Panc1 (cell line): ENCODE data around the gene ZMYND10. TPM values are rescaled to one million over a fixed set of nuclear protein-coding genes. Genes with fewer than 3 reads are reported as not detected.

Experiments
- ATAC-seq: fragments of 200-7000 bp; cut with Tn5 transposase; 2 replicates; pipeline ENCODE4 v1.9.1; 2020; ENCODE audit warnings: mild to moderate bottlenecking, moderate library complexity
- BruUV-seq: library from RNA; stranded (reverse); fragments of 400-500 nt; replicated peaks from 2 replicates; lab custom pipeline; 2021; lab: Mats Ljungman, UMichigan
- CTCF ChIA-PET: fragments of 300-600 bp; sonication (Branson Sonifier 250); formaldehyde crosslinking; loops from one replicate; lab custom pipeline; 2022; ENCODE audit warnings: antibody characterized with exemption; lab: Charles Lee
- POLR2A ChIA-PET: fragments of 300-600 bp; sonication (Branson Sonifier 250); formaldehyde crosslinking; loops from one replicate; lab custom pipeline; 2022; ENCODE audit warnings: antibody characterized with exemption; lab: Charles Lee
- DNase-seq: peaks from one replicate; pipeline ENCODE4 v3.0.0-alpha.2; 2010; ENCODE audit warnings: low read depth, low spot score
- H3K27ac ChIP-seq: 2 replicates; pipeline ENCODE4 v1.5.1; 2011; ENCODE audit warnings: mild to moderate bottlenecking, low read length, inconsistent platforms
- H3K27me3 ChIP-seq: fragments of 200-500 bp; sonication (Bioruptor generic); 2 replicates; pipeline ENCODE4 v1.6.0; 2014; ENCODE audit warnings: low read length, inconsistent platforms; ENCODE audit not compliant: control insufficient read depth, insufficient read depth
- H3K36me3 ChIP-seq: fragments of 200-500 bp; sonication (Bioruptor generic); 2 replicates; pipeline ENCODE4 v1.5.1; 2014; ENCODE audit warnings: inconsistent platforms, mild to moderate bottlenecking, low read length, moderate library complexity; ENCODE audit not compliant: control insufficient read depth, insufficient read depth
- H3K4me1 ChIP-seq: 2 replicates; pipeline ENCODE4 v1.5.1; 2011; ENCODE audit warnings: inconsistent platforms, mild to moderate bottlenecking, low read length, moderate library complexity; ENCODE audit not compliant: control insufficient read depth, insufficient read depth
- H3K4me3 ChIP-seq, 2 experiments: 2 replicates each; pipeline ENCODE4 v1.5.1; 2011 to 2012; ENCODE audit warnings: low read depth in 2 of 2, low read length in 2 of 2, mild to moderate bottlenecking in 2 of 2, inconsistent platforms in 1 of 2, moderate library complexity in 1 of 2
- H3K9me3 ChIP-seq: fragments of 200-500 bp; sonication (Bioruptor generic); 2 replicates; pipeline ENCODE4 v1.5.1; 2014; ENCODE audit warnings: low read depth, mild to moderate bottlenecking, inconsistent platforms, low read length, moderate library complexity; ENCODE audit not compliant: control insufficient read depth, insufficient read depth
- POLR2AphosphoS5 ChIP-seq: IDR thresholded peaks from 2 replicates; pipeline ENCODE4 v1.6.1; 2012; ENCODE audit warnings: mild to moderate bottlenecking, low read depth, low read length, moderate library complexity
- SIN3A ChIP-seq: IDR thresholded peaks from 2 replicates; pipeline ENCODE4 v1.6.1; 2012; ENCODE audit warnings: low read depth, mild to moderate bottlenecking, low read length, moderate library complexity, borderline replicate concordance; ENCODE audit not compliant: insufficient read depth
- TCF7L2 ChIP-seq: IDR thresholded peaks from 2 replicates; pipeline ENCODE4 v1.6.1; 2011; ENCODE audit warnings: mild to moderate bottlenecking, low read depth, low read length, inconsistent platforms
- in situ Hi-C: cut with HindIII; loops from 2 replicates; pipeline ENCODE4 v1.10.0; 2016; ENCODE audit warnings: low sequenced_read_pairs, low pct_unique_long_range_greater_than_20kb
- intact Hi-C: fragments of 100-400 bp; cut with micrococcal nuclease; formaldehyde crosslinking; loops from one replicate; pipeline ENCODE4 v1.10.0; 2022; ENCODE audit not compliant: unreplicated experiment
- total RNA-seq: library from RNA; stranded (reverse); gene quantifications from one replicate; pipeline ENCODE4 v1.2.1, GENCODE V29; 2021; ENCODE audit not compliant: unreplicated experiment
- TF ChIP-seq, protein P1 (sequence below): fragments of 450-650 bp; IDR thresholded peaks from 2 replicates; pipeline ENCODE4 v1.5.1; 2017; ENCODE audit warnings: mild to moderate bottlenecking
- TF ChIP-seq, protein P2 (sequence below), 2 experiments: IDR thresholded peaks; 2 replicates each; pipeline ENCODE4 v1.6.1; 2011 to 2012; ENCODE audit warnings: low read depth in 2 of 2, control low read depth in 1 of 2, low read length in 1 of 2, mild to moderate bottlenecking in 1 of 2, moderate library complexity in 1 of 2; ENCODE audit not compliant: insufficient read depth in 1 of 2

The ZMYND10 gene
- total RNA-seq, 1 experiment from 2014 or later = 3.6 TPM

DNA sequence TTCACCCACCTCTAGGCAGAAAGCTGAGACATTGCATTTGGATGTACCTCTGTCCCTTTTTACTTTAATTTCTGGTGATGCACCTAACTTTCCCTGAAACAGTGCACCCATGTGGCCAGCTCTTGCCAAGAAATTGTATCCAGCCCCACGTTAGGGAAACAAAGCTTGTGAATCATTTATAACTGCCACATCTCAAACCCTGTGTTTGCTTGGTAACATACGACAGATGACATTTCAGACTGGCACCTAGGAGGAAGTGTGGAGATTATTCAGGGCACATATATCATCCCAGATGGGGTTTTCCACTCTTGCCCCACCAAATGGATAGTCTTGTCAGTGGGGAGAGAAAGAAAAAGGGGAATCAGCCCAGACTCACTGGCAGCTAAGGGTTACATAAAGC is 7.2 kb upstream of the ZMYND10 start:
- Histone ChIP-seq H3K27ac (no peak overlapping the region), H3K27me3 (no peaks in the 10 kb centered on the region), H3K4me1 (peaks cover 20% of the 10 kb centered on the region), H3K4me3 (no peak overlapping the region), H3K9me3 (no peaks in the 10 kb centered on the region), H3K36me3 (peaks cover 2% of the 10 kb centered on the region; the same call in 1 of the 2 replicates)
- DNase-seq (no peak), ATAC-seq (no peak)
- BruUV-seq = TSS peak; percentile 91
- TF ChIP-seq, protein P1, sequence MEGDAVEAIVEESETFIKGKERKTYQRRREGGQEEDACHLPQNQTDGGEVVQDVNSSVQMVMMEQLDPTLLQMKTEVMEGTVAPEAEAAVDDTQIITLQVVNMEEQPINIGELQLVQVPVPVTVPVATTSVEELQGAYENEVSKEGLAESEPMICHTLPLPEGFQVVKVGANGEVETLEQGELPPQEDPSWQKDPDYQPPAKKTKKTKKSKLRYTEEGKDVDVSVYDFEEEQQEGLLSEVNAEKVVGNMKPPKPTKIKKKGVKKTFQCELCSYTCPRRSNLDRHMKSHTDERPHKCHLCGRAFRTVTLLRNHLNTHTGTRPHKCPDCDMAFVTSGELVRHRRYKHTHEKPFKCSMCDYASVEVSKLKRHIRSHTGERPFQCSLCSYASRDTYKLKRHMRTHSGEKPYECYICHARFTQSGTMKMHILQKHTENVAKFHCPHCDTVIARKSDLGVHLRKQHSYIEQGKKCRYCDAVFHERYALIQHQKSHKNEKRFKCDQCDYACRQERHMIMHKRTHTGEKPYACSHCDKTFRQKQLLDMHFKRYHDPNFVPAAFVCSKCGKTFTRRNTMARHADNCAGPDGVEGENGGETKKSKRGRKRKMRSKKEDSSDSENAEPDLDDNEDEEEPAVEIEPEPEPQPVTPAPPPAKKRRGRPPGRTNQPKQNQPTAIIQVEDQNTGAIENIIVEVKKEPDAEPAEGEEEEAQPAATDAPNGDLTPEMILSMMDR = peak; percentile 65; the same call in 1 of the 2 replicates
- no peak for TF ChIP-seq POLR2AphosphoS5
- intact Hi-C loops (no loop called here), in situ Hi-C loops (no loop called here)
- CTCF ChIA-PET = no interaction called here
- POLR2A ChIA-PET = no interaction called here

DNA sequence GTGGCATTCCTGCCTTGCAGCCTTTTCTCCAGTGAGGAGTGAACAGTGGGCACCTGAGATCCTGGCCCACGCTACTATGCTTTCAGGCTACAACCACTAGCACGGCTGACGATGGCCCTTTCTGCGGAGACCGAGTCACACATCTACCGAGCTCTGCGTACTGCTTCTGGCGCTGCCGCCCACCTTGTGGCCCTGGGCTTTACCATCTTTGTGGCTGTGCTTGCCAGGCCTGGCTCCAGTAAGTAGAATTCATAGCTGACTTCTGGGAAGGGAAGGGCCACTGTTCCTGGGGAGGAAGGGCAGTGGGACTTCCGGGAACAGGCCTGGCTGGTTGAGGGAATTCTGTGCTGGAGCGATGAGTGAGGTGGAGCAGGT is 5.8 kb upstream of the ZMYND10 start:
- H3K27me3 ChIP-seq = no peaks in the 10 kb centered on the region
- CTCF ChIA-PET = interaction anchor here (0.6 kb wide), 1 partner anchor 187 kb away, joined by 5 read pairs; no protein-coding TSS in a partner anchor
- peak overlapping the region; percentile 89 for H3K27ac ChIP-seq
- no peaks in the 10 kb centered on the region for H3K9me3 ChIP-seq
- no TSS peak for BruUV-seq
- peak overlapping the region; percentile 75 to 80 for H3K4me3 ChIP-seq
- POLR2A ChIA-PET = no interaction called here
- in situ Hi-C loops = no loop called here
- TF ChIP-seq TCF7L2 (no peak), POLR2AphosphoS5 (no peak), SIN3A (no peak)
- TF ChIP-seq, protein P2, sequence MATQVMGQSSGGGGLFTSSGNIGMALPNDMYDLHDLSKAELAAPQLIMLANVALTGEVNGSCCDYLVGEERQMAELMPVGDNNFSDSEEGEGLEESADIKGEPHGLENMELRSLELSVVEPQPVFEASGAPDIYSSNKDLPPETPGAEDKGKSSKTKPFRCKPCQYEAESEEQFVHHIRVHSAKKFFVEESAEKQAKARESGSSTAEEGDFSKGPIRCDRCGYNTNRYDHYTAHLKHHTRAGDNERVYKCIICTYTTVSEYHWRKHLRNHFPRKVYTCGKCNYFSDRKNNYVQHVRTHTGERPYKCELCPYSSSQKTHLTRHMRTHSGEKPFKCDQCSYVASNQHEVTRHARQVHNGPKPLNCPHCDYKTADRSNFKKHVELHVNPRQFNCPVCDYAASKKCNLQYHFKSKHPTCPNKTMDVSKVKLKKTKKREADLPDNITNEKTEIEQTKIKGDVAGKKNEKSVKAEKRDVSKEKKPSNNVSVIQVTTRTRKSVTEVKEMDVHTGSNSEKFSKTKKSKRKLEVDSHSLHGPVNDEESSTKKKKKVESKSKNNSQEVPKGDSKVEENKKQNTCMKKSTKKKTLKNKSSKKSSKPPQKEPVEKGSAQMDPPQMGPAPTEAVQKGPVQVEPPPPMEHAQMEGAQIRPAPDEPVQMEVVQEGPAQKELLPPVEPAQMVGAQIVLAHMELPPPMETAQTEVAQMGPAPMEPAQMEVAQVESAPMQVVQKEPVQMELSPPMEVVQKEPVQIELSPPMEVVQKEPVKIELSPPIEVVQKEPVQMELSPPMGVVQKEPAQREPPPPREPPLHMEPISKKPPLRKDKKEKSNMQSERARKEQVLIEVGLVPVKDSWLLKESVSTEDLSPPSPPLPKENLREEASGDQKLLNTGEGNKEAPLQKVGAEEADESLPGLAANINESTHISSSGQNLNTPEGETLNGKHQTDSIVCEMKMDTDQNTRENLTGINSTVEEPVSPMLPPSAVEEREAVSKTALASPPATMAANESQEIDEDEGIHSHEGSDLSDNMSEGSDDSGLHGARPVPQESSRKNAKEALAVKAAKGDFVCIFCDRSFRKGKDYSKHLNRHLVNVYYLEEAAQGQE (IDR thresholded peaks at IDR 0.05; ENCODE audit: insufficient read depth in 1 of 2, low read depth in 2 of 2, low read length in 1 of 2) = no peak
- TF ChIP-seq, protein P1 = no peak
- intact Hi-C loops = no loop called here
- H3K4me1 ChIP-seq = peaks cover 6% of the 10 kb centered on the region
- ATAC-seq (peak; percentile 12), DNase-seq (no peak)
- H3K36me3 ChIP-seq = peaks cover 2% of the 10 kb centered on the region; the same call in 1 of the 2 replicates
